Spleen (tissue), 11 donors: ENCODE data around the gene TLR6. TPM values are rescaled to one million over a fixed set of nuclear protein-coding genes. Genes with fewer than 3 reads are reported as not detected.

Experiments
- DNase-seq: peaks from one replicate; pipeline ENCODE4 v3.0.0-alpha.2; 2020
- H3K27ac ChIP-seq, 8 donors: fragments of 200-600 bp; sonication (generic) in 7 of 8; 1 replicate in 4 of 8; 2 replicates in 4 of 8; pipeline versions ENCODE4 v1.5.0 to v1.8.0; 2016 to 2021; ENCODE audit warnings: inconsistent platforms in 4 of 8, mild to moderate bottlenecking in 4 of 8, moderate library complexity in 1 of 8
- H3K27me3 ChIP-seq, 7 donors: fragments of 200-600 bp; sonication (generic) in 6 of 7; replicated peaks in 1 of 7; 1 replicate in 4 of 7; 2 replicates in 3 of 7; pipeline versions ENCODE4 v1.5.0 to v1.8.0; 2016 to 2021; ENCODE audit warnings: inconsistent platforms in 3 of 7, mild to moderate bottlenecking in 1 of 7
- H3K36me3 ChIP-seq, 6 donors: fragments of 200-600 bp; sonication (generic) in 5 of 6; 1 replicate in 4 of 6; 2 replicates in 2 of 6; pipeline versions ENCODE4 v1.5.0 to v1.8.0; 2016 to 2021; ENCODE audit warnings: inconsistent platforms in 2 of 6
- H3K4me1 ChIP-seq, 6 donors: fragments of 200-600 bp; sonication (generic) in 5 of 6; 1 replicate in 3 of 6; 2 replicates in 3 of 6; pipeline versions ENCODE4 v1.5.0 to v1.8.0; 2016 to 2021; ENCODE audit warnings: inconsistent platforms in 3 of 6
- H3K4me3 ChIP-seq, 8 donors: fragments of 200-600 bp; sonication (generic) in 7 of 8; 1 replicate in 4 of 8; 2 replicates in 4 of 8; pipeline versions ENCODE4 v1.5.0 to v1.8.0; 2016 to 2021; ENCODE audit warnings: inconsistent platforms in 4 of 8, mild to moderate bottlenecking in 4 of 8, moderate library complexity in 2 of 8
- H3K9me3 ChIP-seq, 8 donors: fragments of 200-600 bp; sonication (generic) in 7 of 8; 1 replicate in 4 of 8; 2 replicates in 4 of 8; pipeline versions ENCODE4 v1.5.0 to v1.8.0; 2016 to 2021; ENCODE audit warnings: inconsistent platforms in 4 of 8
- POLR2A ChIP-seq, 3 donors: fragments of 450-650 bp; IDR thresholded peaks; one replicate each; pipeline ENCODE4 v1.5.1; 2017; ENCODE audit warnings: antibody characterized with exemption in 3 of 3, mild to moderate bottlenecking in 1 of 3
- POLR2AphosphoS5 ChIP-seq, 3 donors: sonication (generic); formaldehyde crosslinking; IDR thresholded peaks; one replicate each; pipeline ENCODE4 v1.5.1; 2017; ENCODE audit warnings: antibody characterized with exemption in 3 of 3
- WGBS, 5 donors: extraction: QIAGEN DNeasy Blood & Tissue Kit in 3 of 5; methylation state at CpG; one replicate each; pipeline versions ENCODE4 v1.1.5 to v1.1.7; 2013 to 2018; 5-methylcytosine and 5-hydroxymethylcytosine counted together
- intact Hi-C: fragments of 100-400 bp; cut with DNase I; formaldehyde crosslinking; loops from one replicate; pipeline ENCODE4 v1.15.0; 2023; ENCODE audit warnings: low total_unique reads
- polyA plus RNA-seq, 3 donors: library from polyadenylated mRNA; stranded (reverse); fragments of 200-250 nt; gene quantifications; one replicate each; pipeline ENCODE4 v1.2.1, GENCODE V29; 2013
- total RNA-seq, 7 donors: library from RNA; depleted of rRNA in 3 of 7; stranded (reverse); fragments of >200 nt in 3 of 7; fragmentation: NEBNext Ultra II Directional in 4 of 7; extraction: Animal tissue kit (Norgen Biotek cat#: 25700) in 4 of 7; gene quantifications; one replicate each; pipeline versions ENCODE4 v1.1.0 to v1.2.1, GENCODE V29; 2016 to 2021
- TF ChIP-seq, protein P1 (sequence below), 11 experiments: fragments of 200-600 bp in 7 of 11; fragments of 450-650 bp in 4 of 11; sonication (generic) in 4 of 11; IDR thresholded peaks in 8 of 11; conservative IDR thresholded peaks in 3 of 11; 1 replicate in 7 of 11; 2 replicates in 4 of 11; pipeline versions ENCODE4 v1.4.0 to v1.8.0; 2016 to 2021; ENCODE audit warnings: antibody characterized with exemption in 11 of 11, inconsistent platforms in 4 of 11, mild to moderate bottlenecking in 1 of 11
- donor health status: healthy with polysubstance abuse.
- donor health status: DM: no; HTN: no; CAD: no; lungs with moderate emphysema.
- donor health status: DM: no; HTN: no; CAD: no.
- donor health status: Bipolar disorder and iron deficiency.
- donor health status: healthy.
- donor health status: DM: no; HTN: no; CAD: no.
- donor health status: DM: yes; HTN: yes; CAD: no.

TLR6 gene
- total and polyA plus RNA-seq, 10 donors: 5.5 to 55.1 (median 31.7) TPM

DNA sequence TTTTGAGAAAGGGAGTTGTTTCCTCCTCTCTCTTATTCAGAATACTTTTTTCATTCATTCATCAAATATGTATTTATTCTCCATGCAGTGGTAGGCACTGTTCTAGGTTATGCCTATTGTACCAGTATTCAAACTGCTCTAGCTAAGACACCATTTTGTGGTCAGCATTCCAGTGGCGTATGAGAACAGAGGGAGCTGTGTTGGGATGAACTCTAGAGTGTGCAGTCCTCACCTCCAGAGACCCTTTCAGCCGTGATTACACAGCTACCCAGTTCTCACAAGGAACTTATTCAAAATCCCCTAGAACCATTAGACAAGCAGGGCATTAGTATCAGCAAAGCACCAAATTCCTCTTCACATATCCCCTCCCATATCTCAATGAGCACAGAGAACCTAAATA lies 56.3 kb downstream of the TLR6 start:
- no peaks in the 10 kb centered on the region for H3K27me3 ChIP-seq
- peaks cover 9 to 81% (median 51%) of the 10 kb centered on the region in 6 donors for H3K36me3 ChIP-seq
- peak overlapping the region in 7 of 8 donors; percentile 2 to 95 (median 91) for H3K27ac ChIP-seq
- H3K4me3 ChIP-seq: peak overlapping the region in 4 of 8 donors; percentile 9 to 69 (median 40)
- no peak for DNase-seq
- H3K9me3 ChIP-seq: peaks cover 3 to 79% (median 67%) of the 10 kb centered on the region in 8 donors
- 61 to 96% (median 80%) methylated on average over 2 of the region's 2 CpGs for WGBS, 5 donors
- intact Hi-C loops: no loop called here
- H3K4me1 ChIP-seq: peaks cover under 1 to 51% (median 24%) of the 10 kb centered on the region in 6 donors
- TF ChIP-seq POLR2AphosphoS5 (IDR thresholded peaks at IDR 0.05): no peak

DNA sequence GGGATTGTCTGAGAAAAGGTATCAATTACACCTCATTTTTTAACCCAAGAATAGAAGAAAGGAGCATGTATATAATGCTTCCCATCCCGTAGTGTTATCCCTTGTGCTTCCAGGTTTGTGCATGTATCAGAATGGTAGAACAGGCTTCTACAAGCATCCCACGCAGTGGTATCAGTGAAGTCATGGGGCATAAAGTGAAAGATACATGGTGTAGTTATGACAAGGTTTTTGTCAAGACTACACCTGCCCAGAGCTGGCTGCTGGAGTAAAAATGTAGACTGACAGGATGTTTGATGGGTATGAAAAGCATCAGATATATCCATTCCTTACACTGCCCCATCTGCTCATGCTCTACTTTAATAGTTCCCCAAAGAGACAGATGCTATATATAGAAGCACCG lies 61.5 kb downstream of the TLR6 start:
- intact Hi-C loops: no loop called here
- peak overlapping the region in 1 of 8 donors; percentile 9 for H3K27ac ChIP-seq
- peaks cover 0 to 31% (median 0%) of the 10 kb centered on the region in 6 donors for H3K4me1 ChIP-seq
- DNase-seq: no peak
- WGBS, 5 donors: 89 to 95% (median 91%) methylated on average over 3 of the region's 3 CpGs
- no peak overlapping the region for H3K4me3 ChIP-seq
- peak in 1 of 3 donors; percentile 35 for TF ChIP-seq POLR2AphosphoS5 (IDR thresholded peaks at IDR 0.05)
- no peak for TF ChIP-seq POLR2A (IDR thresholded peaks at IDR 0.05)
- no peaks in the 10 kb centered on the region for H3K27me3 ChIP-seq
- H3K36me3 ChIP-seq: peaks cover 9 to 57% (median 33%) of the 10 kb centered on the region in 6 donors
- peaks cover 3 to 98% (median 74%) of the 10 kb centered on the region in 8 donors for H3K9me3 ChIP-seq

GRCh38 chr4:38794051-38794450 lies 62.6 kb downstream of the TLR6 start:
- H3K27me3 ChIP-seq: no peaks in the 10 kb centered on the region
- H3K36me3 ChIP-seq: peaks cover 0 to 47% (median 23%) of the 10 kb centered on the region in 6 donors
- H3K4me1 ChIP-seq: peaks cover 0 to 34% (median 0%) of the 10 kb centered on the region in 6 donors
- 63 to 78% (median 70%) methylated on average over 2 of the region's 2 CpGs for WGBS, 5 donors
- TF ChIP-seq, protein P1, sequence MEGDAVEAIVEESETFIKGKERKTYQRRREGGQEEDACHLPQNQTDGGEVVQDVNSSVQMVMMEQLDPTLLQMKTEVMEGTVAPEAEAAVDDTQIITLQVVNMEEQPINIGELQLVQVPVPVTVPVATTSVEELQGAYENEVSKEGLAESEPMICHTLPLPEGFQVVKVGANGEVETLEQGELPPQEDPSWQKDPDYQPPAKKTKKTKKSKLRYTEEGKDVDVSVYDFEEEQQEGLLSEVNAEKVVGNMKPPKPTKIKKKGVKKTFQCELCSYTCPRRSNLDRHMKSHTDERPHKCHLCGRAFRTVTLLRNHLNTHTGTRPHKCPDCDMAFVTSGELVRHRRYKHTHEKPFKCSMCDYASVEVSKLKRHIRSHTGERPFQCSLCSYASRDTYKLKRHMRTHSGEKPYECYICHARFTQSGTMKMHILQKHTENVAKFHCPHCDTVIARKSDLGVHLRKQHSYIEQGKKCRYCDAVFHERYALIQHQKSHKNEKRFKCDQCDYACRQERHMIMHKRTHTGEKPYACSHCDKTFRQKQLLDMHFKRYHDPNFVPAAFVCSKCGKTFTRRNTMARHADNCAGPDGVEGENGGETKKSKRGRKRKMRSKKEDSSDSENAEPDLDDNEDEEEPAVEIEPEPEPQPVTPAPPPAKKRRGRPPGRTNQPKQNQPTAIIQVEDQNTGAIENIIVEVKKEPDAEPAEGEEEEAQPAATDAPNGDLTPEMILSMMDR (IDR thresholded peaks at IDR 0.05 in 8 of 11, conservative IDR thresholded peaks at IDR 0.05 in 3 of 11): no peak
- H3K4me3 ChIP-seq: no peak overlapping the region
- intact Hi-C loops: no loop called here
- H3K27ac ChIP-seq: peak overlapping the region in 2 of 8 donors; percentile 13 to 86
- no peak for DNase-seq
- H3K9me3 ChIP-seq: peaks cover 3 to 98% (median 74%) of the 10 kb centered on the region in 8 donors

GRCh38 chr4:38791010-38791409 lies 65.6 kb downstream of the TLR6 start:
- Histone ChIP-seq H3K36me3 (peaks cover 0 to 16% (median under 1%) of the 10 kb centered on the region in 6 donors), H3K9me3 (peaks cover 0 to 75% (median 46%) of the 10 kb centered on the region in 8 donors), H3K4me3 (peak overlapping the region in 1 of 8 donors; percentile 29), H3K27ac (peak overlapping the region in 7 of 8 donors; percentile 51 to 86 (median 76)), H3K4me1 (peaks cover 0 to 52% (median 6%) of the 10 kb centered on the region in 6 donors), H3K27me3 (no peaks in the 10 kb centered on the region)
- intact Hi-C loops: no loop called here
- DNase-seq: no peak
- WGBS, 5 donors: 30 to 63% (median 44%) methylated on average over 2 of the region's 2 CpGs
- TF ChIP-seq POLR2A (IDR thresholded peaks at IDR 0.05): no peak
- peak in 1 of 3 donors; percentile 57 for TF ChIP-seq POLR2AphosphoS5 (IDR thresholded peaks at IDR 0.05)
- TF ChIP-seq, protein P1 (IDR thresholded peaks at IDR 0.05 in 8 of 11, conservative IDR thresholded peaks at IDR 0.05 in 3 of 11): peak in 1 of 11 experiments; percentile 13

DNA sequence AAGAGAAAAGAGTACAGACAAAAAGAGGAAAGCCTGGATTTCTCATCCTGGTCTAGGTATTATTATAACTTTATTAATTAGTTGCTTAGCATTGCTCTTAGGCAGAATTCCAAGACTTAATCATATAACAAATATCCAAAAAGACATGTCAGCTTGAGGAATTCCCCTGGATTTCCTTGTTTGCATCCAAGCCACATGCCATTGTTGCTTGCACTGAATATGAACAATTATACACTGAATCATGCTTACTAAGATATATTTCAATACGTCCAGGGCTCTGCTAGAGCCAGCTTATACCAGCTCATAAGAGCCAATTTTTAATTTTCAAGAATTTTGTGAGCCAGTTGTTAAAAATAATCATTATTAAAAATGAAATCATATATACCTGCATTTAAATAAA lies 68.3 kb downstream of the TLR6 start:
- Histone ChIP-seq H3K4me3 (no peak overlapping the region), H3K4me1 (peaks cover 0 to 75% (median 8%) of the 10 kb centered on the region in 6 donors), H3K9me3 (peaks cover 0 to 48% (median 23%) of the 10 kb centered on the region in 8 donors), H3K27ac (peak overlapping the region in 2 of 8 donors; percentile 86 to 90), H3K36me3 (peaks cover 0 to 3% (median 0%) of the 10 kb centered on the region in 6 donors), H3K27me3 (no peaks in the 10 kb centered on the region)
- WGBS, 5 donors: 53 to 71% (median 69%) methylated on average over 1 of the region's 1 CpG
- intact Hi-C loops: no loop called here
- no peak for DNase-seq
- TF ChIP-seq, protein P1 (IDR thresholded peaks at IDR 0.05 in 8 of 11, conservative IDR thresholded peaks at IDR 0.05 in 3 of 11): no peak
- TF ChIP-seq POLR2A (IDR thresholded peaks at IDR 0.05) (no peak), POLR2AphosphoS5 (IDR thresholded peaks at IDR 0.05) (no peak)
